GM10266 (cell line): Measurements from ENCODE around the gene LARP6.
"Not testable (repeated sequence)": the region's sequence is repeated elsewhere in the genome, so short reads cannot be mapped to it uniquely, and the experiment has no call there.

Experiments used
- DNase-seq: peaks from one replicate; pipeline ENCODE4 v3.0.0; 2012; ENCODE audit errors: extremely low spot score
- CTCF ChIP-seq: IDR thresholded peaks from 2 replicates; pipeline ENCODE4 v1.5.1; 2012; ENCODE audit warnings: mild to moderate bottlenecking, low read depth; ENCODE audit not compliant: control insufficient read depth, insufficient read depth; ENCODE audit errors: missing control alignments

Gene LARP6

GRCh38 chr15:70869346-70869745 is 15.4 kb upstream of the LARP6 start:
- no peak for TF ChIP-seq CTCF

GRCh38 chr15:70867911-70868467 is 14.0 kb upstream of the LARP6 start:
- no peak for DNase-seq
- TF ChIP-seq CTCF: no peak

More at GRCh38 chr15:70869346-70869745, 15.4 kb upstream of the LARP6 start:
- no peak for DNase-seq

- DNase-seq: no peak
- no peak for TF ChIP-seq CTCF
Observed at GRCh38 chr15:70866982-70867641, 13.2 kb upstream of the LARP6 start.

- TF ChIP-seq CTCF: no peak
- DNase-seq: no peak
Observed at GRCh38 chr15:70863450-70864218, 9.7 kb upstream of the LARP6 start.

GRCh38 chr15:70859998-70860397 is 6.0 kb upstream of the LARP6 start:
- TF ChIP-seq CTCF: no peak
- DNase-seq: no peak

- no peak for TF ChIP-seq CTCF
- DNase-seq: no peak
Observed at GRCh38 chr15:70859322-70859908, 5.5 kb upstream of the LARP6 start.

GRCh38 chr15:70858614-70859321 is 4.8 kb upstream of the LARP6 start:
- not testable (repeated sequence) for DNase-seq
